HCT116 (cell line): ENCODE measurements around the gene GDPD1. TPM values are rescaled to one million over a fixed set of nuclear protein-coding genes. Genes with fewer than 3 reads are reported as not detected.

Source experiments
- ATAC-seq: fragments of 200-7000 bp; cut with Tn5 transposase; 2 replicates; pipeline ENCODE4 v1.9.1; 2020; ENCODE audit warnings: mild to moderate bottlenecking, moderate library complexity
- BruUV-seq: library from RNA; stranded (reverse); fragments of 400-500 nt; replicated peaks from 2 replicates; lab custom pipeline; 2021; lab: Mats Ljungman, UMichigan
- CTCF ChIA-PET: fragments of 300-600 bp; sonication (Branson Sonifier 250); formaldehyde crosslinking; loops from one replicate; lab custom pipeline; 2021; ENCODE audit warnings: antibody characterized with exemption; lab: Charles Lee
- POLR2A ChIA-PET: fragments of 300-600, 350-600 bp; sonication (Branson Sonifier 250); formaldehyde crosslinking; loops from one replicate; lab custom pipeline; 2021; ENCODE audit warnings: antibody characterized with exemption; lab: Charles Lee
- RAD21 ChIA-PET, 2 experiments: fragments of 300-600 bp; sonication (Branson Sonifier 250); formaldehyde crosslinking; loops; one replicate each; lab custom pipeline; 2023; ENCODE audit warnings: low total read pairs in 2 of 2; ENCODE audit not compliant: uncharacterized antibody in 2 of 2, unreplicated experiment in 2 of 2, low non-redundant PET in 1 of 2; lab: Charles Lee
- DNase-seq: peaks from one replicate; pipeline ENCODE4 v3.0.0-alpha.2; 2010; ENCODE audit warnings: low read depth, low spot score
- H2AFZ ChIP-seq: fragments of 200-600 bp; shearing (Covaris generic), sonication (generic); 2 replicates; pipeline ENCODE4 v1.6.1; 2017; ENCODE audit warnings: low read depth, mixed run types, mixed read lengths, antibody characterized with exemption, low read length; ENCODE audit not compliant: poor library complexity, severe bottlenecking
- H3K27ac ChIP-seq: 2 replicates; pipeline ENCODE4 v1.5.1; 2012; ENCODE audit warnings: low read depth, low read length
- H3K27me3 ChIP-seq: fragments of 200-600 bp; sonication (generic); 2 replicates; pipeline ENCODE4 v1.6.1; 2016; ENCODE audit warnings: mixed run types, low read length, mixed read lengths; ENCODE audit not compliant: insufficient read depth
- H3K36me3 ChIP-seq, 2 experiments: fragments of 200-500 bp in 1 of 2; fragments of 200-600 bp in 1 of 2; sonication (Bioruptor generic) in 1 of 2; sonication (generic) in 1 of 2; 2 replicates each; pipeline versions ENCODE4 v1.5.1 to v1.6.1; 2014 to 2016; ENCODE audit warnings: low read length in 2 of 2, inconsistent platforms in 1 of 2, mixed read lengths in 1 of 2, mixed run types in 1 of 2; ENCODE audit not compliant: insufficient read depth in 2 of 2, control insufficient read depth in 1 of 2
- H3K4me1 ChIP-seq, 2 experiments: fragments of 200-600 bp in 1 of 2; sonication (generic) in 1 of 2; 2 replicates each; pipeline versions ENCODE4 v1.5.1 to v1.6.1; 2012 to 2017; ENCODE audit warnings: low read length in 2 of 2, inconsistent platforms in 1 of 2, mild to moderate bottlenecking in 1 of 2, mixed read lengths in 1 of 2, mixed run types in 1 of 2, moderate library complexity in 1 of 2; ENCODE audit not compliant: insufficient read depth in 2 of 2, control insufficient read depth in 1 of 2
- H3K4me2 ChIP-seq: fragments of 200-600 bp; sonication (generic); 2 replicates; pipeline ENCODE4 v1.6.1; 2017; ENCODE audit warnings: mixed run types, low read length, mixed read lengths
- H3K4me3 ChIP-seq, 2 experiments: fragments of 200-600 bp in 1 of 2; sonication (generic) in 1 of 2; replicated peaks in 1 of 2; 2 replicates each; pipeline ENCODE4 v1.5.1; 2011 to 2016; ENCODE audit warnings: low read length in 2 of 2, control low read depth in 1 of 2, low read depth in 1 of 2, mild to moderate bottlenecking in 1 of 2, mixed read lengths in 1 of 2, mixed run types in 1 of 2
- H3K79me2 ChIP-seq: fragments of 200-600 bp; sonication (generic); 2 replicates; pipeline ENCODE4 v1.6.1; 2017; ENCODE audit warnings: mild to moderate bottlenecking, mixed run types, low read length, moderate library complexity, mixed read lengths; ENCODE audit not compliant: insufficient read depth
- H3K9ac ChIP-seq: fragments of 200-600 bp; sonication (generic); 2 replicates; pipeline ENCODE4 v1.6.1; 2016; ENCODE audit warnings: low read length, mixed read lengths
- H3K9me2 ChIP-seq: fragments of 200-600 bp; sonication (generic), shearing (Covaris generic); 2 replicates; pipeline ENCODE4 v1.6.1; 2017; ENCODE audit warnings: mixed run types, mild to moderate bottlenecking, moderate library complexity; ENCODE audit not compliant: insufficient read depth
- H3K9me3 ChIP-seq, 2 experiments: fragments of 200-500 bp in 1 of 2; fragments of 200-600 bp in 1 of 2; sonication (Bioruptor generic) in 1 of 2; sonication (generic) in 1 of 2; 2 replicates each; pipeline ENCODE4 v1.6.1; 2014 to 2017; ENCODE audit warnings: low read length in 2 of 2, mixed read lengths in 2 of 2, inconsistent platforms in 1 of 2, low read depth in 1 of 2, mild to moderate bottlenecking in 1 of 2, mixed run types in 1 of 2, moderate library complexity in 1 of 2; ENCODE audit not compliant: control insufficient read depth in 1 of 2, insufficient read depth in 1 of 2
- H4K20me1 ChIP-seq: fragments of 200-600 bp; sonication (generic), shearing (Covaris generic); 2 replicates; pipeline ENCODE4 v1.6.1; 2017; ENCODE audit warnings: mixed run types, mild to moderate bottlenecking, moderate library complexity; ENCODE audit not compliant: insufficient read depth
- ATF3 ChIP-seq: IDR thresholded peaks from 2 replicates; pipeline ENCODE4 v1.6.1; 2012
- CEBPB ChIP-seq: IDR thresholded peaks from 2 replicates; pipeline ENCODE4 v1.6.1; 2012; ENCODE audit warnings: low read depth
- CTCF ChIP-seq, 3 experiments: fragments of 200-600 bp in 1 of 3; sonication (generic) in 1 of 3; IDR thresholded peaks in 2 of 3; conservative IDR thresholded peaks in 1 of 3; 2 replicates each; pipeline ENCODE4 v1.5.1; 2012 to 2017; ENCODE audit warnings: low read depth in 2 of 3, low read length in 2 of 3, antibody characterized with exemption in 1 of 3, borderline replicate concordance in 1 of 3, control low read depth in 1 of 3, mild to moderate bottlenecking in 1 of 3, mixed read lengths in 1 of 3, mixed run types in 1 of 3, moderate library complexity in 1 of 3; ENCODE audit not compliant: insufficient read depth in 1 of 3
- EGR1 ChIP-seq: IDR thresholded peaks from 2 replicates; pipeline ENCODE4 v1.6.1; 2012; ENCODE audit warnings: low read depth
- EZH2 ChIP-seq: fragments of 200-600 bp; sonication (generic); IDR thresholded peaks from 2 replicates; pipeline ENCODE4 v1.6.1; 2017; ENCODE audit warnings: antibody characterized with exemption, mixed run types
- JUND ChIP-seq: IDR thresholded peaks from 2 replicates; pipeline ENCODE4 v1.6.1; 2012
- MAX ChIP-seq: IDR thresholded peaks from 2 replicates; pipeline ENCODE4 v1.6.1; 2012
- POLR2A ChIP-seq: IDR thresholded peaks from 2 replicates; pipeline ENCODE4 v1.7.0; 2011; ENCODE audit warnings: borderline replicate concordance; ENCODE audit not compliant: insufficient read depth, insufficient read length; ENCODE audit errors: extremely low read depth
- RAD21 ChIP-seq: IDR thresholded peaks from 2 replicates; pipeline ENCODE4 v1.6.1; 2012; ENCODE audit warnings: low read depth, mild to moderate bottlenecking
- REST ChIP-seq: IDR thresholded peaks from 2 replicates; pipeline ENCODE4 v1.6.1; 2012; ENCODE audit warnings: low read depth
- SIN3A ChIP-seq: IDR thresholded peaks from 2 replicates; pipeline ENCODE4 v1.6.1; 2012; ENCODE audit warnings: low read depth
- SP1 ChIP-seq: IDR thresholded peaks from 2 replicates; pipeline ENCODE4 v1.6.1; 2012; ENCODE audit warnings: low read depth
- SRF ChIP-seq: IDR thresholded peaks from 2 replicates; pipeline ENCODE4 v1.6.1; 2012; ENCODE audit warnings: low read depth
- TCF7L2 ChIP-seq: IDR thresholded peaks from 2 replicates; pipeline ENCODE4 v1.7.0; 2011; ENCODE audit warnings: borderline replicate concordance, inconsistent platforms; ENCODE audit not compliant: insufficient read depth, insufficient read length; ENCODE audit errors: extremely low read depth
- YY1 ChIP-seq: IDR thresholded peaks from 2 replicates; pipeline ENCODE4 v1.6.1; 2011; ENCODE audit warnings: low read length, low read depth, moderate library complexity, mild to moderate bottlenecking; ENCODE audit not compliant: insufficient replicate concordance; ENCODE audit errors: extremely low read depth
- ZBTB33 ChIP-seq: IDR thresholded peaks from 2 replicates; pipeline ENCODE4 v1.6.1; 2011; ENCODE audit warnings: mild to moderate bottlenecking, low read length, moderate library complexity; ENCODE audit not compliant: insufficient replicate concordance; ENCODE audit errors: extremely low read depth
- ZFX ChIP-seq: fragments of 450-650 bp; IDR thresholded peaks from 2 replicates; pipeline ENCODE4 v1.6.1; 2017
- intact Hi-C: fragments of 100-400 bp; cut with micrococcal nuclease; formaldehyde crosslinking; loops from 2 replicates; pipeline ENCODE4 v1.10.0; 2022
- total RNA-seq: library from RNA; stranded (reverse); gene quantifications from one replicate; pipeline ENCODE4 v1.2.1, GENCODE V29; 2021; ENCODE audit not compliant: unreplicated experiment

GDPD1 gene
- total RNA-seq, 1 experiment from 2014 or later: 13.7 TPM

- Histone ChIP-seq H3K27me3 (no peaks in the 10 kb centered on the region), H3K79me2 (no peaks in the 10 kb centered on the region), H3K9me3 (no peaks in the 10 kb centered on the region), H2AFZ (no peak overlapping the region), H4K20me1 (no peaks in the 10 kb centered on the region), H3K27ac (no peak overlapping the region), H3K36me3 (no peaks in the 10 kb centered on the region), H3K4me1 (peaks cover 6 to 15% of the 10 kb centered on the region in 2 experiments; a peak in 3 of 4 replicates), H3K9me2 (no peaks in the 10 kb centered on the region), H3K4me2 (no peak overlapping the region), H3K4me3 (no peak overlapping the region), H3K9ac (no peak overlapping the region)
- ChIA-PET RAD21 (no interaction called here), CTCF (no interaction called here), POLR2A (no interaction called here)
- ATAC-seq (no peak), DNase-seq (no peak)
- BruUV-seq: no TSS peak
- TF ChIP-seq TCF7L2: no peak
- no peak for TF ChIP-seq JUND
- TF ChIP-seq MAX: no peak
- TF ChIP-seq POLR2A: no peak
- TF ChIP-seq CEBPB: no peak
- no peak for TF ChIP-seq ATF3
- no peak for TF ChIP-seq ZBTB33
- no peak for TF ChIP-seq EZH2
- no peak for TF ChIP-seq EGR1
- no peak for TF ChIP-seq REST
- TF ChIP-seq SIN3A: no peak
- no peak for TF ChIP-seq SP1
- TF ChIP-seq YY1: no peak
- TF ChIP-seq CTCF (IDR thresholded peaks at IDR 0.05 in 2 of 3, conservative IDR thresholded peaks at IDR 0.05 in 1 of 3; ENCODE audit: borderline replicate concordance in 1 of 3, insufficient read depth in 1 of 3, low read depth in 2 of 3, low read length in 2 of 3): no peak
- TF ChIP-seq RAD21: no peak
- TF ChIP-seq ZFX: no peak
- TF ChIP-seq SRF: no peak
- intact Hi-C loops: no loop called here
Measured at GRCh38 chr17:59223813-59224212, 3.5 kb downstream of the GDPD1 start.
